ENCODE measurements around the gene MTM1. TPM values are rescaled to one million over a fixed set of nuclear protein-coding genes. Genes with fewer than 3 reads are reported as not detected.

MTM1 gene
- total RNA-seq, 1 donor = 9.8 TPM

DNA sequence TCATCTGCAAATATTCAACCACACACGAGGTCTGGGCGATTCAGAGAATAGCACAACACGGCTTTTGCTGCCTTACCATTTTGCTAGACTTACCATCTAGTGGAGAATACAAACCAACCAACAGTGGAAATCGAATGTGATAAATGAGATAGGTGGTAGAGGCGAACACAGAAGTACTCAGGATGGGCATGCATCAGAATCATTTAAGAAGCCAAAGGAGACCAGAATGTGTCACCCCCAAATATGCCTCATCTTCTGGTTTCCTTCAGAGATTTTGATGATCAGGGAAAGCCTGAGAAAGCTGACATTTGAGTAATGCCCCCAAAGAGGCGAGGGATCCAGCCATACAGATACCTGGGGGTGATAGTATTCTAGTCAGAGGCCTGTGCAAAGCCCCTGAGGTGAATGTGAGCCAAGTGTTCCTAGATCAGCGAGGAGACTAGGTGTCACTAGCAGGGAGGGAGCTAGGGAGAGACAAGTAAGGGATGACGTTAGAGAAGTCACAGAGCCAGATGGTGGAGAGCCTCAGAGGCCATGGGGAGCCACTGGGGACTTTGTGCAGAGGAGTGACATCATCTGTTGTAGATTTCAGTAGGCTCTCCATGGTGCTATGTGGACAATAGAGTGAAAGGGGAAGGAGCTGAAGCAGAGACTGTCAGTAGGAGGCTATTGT lies 126.5 kb downstream of the MTM1 start:
- Histone ChIP-seq H3K4me1 (ENCODE audit: insufficient read depth, low read length) (peaks cover 10% of the 10 kb centered on the region), H2AFZ (ENCODE audit: low read length) (no peak overlapping the region), H3K79me2 (ENCODE audit: insufficient read depth, low read length) (peaks cover 36% of the 10 kb centered on the region), H3K36me3 (ENCODE audit: insufficient read depth, low read length) (no peaks in the 10 kb centered on the region), H3K27me3 (ENCODE audit: insufficient read depth, low read length) (no peaks in the 10 kb centered on the region), H3K4me2 (ENCODE audit: insufficient read depth, low read length) (peak overlapping the region; percentile 85), H3K27ac (ENCODE audit: low read depth, low read length) (peak overlapping the region; percentile 90), H3K4me3 (ENCODE audit: insufficient read depth, low read length) (no peak overlapping the region), H3K9me3 (ENCODE audit: low read depth, low read length) (peaks cover 14% of the 10 kb centered on the region), H4K20me1 (ENCODE audit: insufficient read depth, low read length) (no peaks in the 10 kb centered on the region)
- TF ChIP-seq, protein P1, sequence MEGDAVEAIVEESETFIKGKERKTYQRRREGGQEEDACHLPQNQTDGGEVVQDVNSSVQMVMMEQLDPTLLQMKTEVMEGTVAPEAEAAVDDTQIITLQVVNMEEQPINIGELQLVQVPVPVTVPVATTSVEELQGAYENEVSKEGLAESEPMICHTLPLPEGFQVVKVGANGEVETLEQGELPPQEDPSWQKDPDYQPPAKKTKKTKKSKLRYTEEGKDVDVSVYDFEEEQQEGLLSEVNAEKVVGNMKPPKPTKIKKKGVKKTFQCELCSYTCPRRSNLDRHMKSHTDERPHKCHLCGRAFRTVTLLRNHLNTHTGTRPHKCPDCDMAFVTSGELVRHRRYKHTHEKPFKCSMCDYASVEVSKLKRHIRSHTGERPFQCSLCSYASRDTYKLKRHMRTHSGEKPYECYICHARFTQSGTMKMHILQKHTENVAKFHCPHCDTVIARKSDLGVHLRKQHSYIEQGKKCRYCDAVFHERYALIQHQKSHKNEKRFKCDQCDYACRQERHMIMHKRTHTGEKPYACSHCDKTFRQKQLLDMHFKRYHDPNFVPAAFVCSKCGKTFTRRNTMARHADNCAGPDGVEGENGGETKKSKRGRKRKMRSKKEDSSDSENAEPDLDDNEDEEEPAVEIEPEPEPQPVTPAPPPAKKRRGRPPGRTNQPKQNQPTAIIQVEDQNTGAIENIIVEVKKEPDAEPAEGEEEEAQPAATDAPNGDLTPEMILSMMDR (IDR thresholded peaks at IDR 0.05; ENCODE audit: extremely low read depth, low read depth, low read length) = no peak
- DNase-seq (ENCODE audit: insufficient read length, low spot score, missing footprints) = peak; percentile 60

DNA sequence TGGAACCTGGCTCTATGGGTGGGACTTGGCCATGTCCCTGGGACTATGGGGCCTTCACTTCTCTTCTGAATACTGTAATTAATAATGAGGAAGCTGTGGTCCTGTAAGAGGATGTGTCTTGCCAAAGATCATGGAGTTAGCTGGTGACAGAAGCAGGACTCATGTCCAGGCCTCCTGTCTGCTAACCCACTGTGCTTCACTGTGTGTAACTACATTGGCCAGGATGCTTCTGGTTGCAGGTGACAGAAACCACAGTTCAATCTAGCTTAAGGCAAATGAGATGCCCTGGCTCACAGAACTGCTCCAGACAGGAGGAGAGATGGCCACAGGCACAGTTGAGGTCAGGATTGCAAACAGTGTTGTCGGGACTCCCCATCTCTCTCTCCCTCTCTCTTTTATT lies 127.9 kb downstream of the MTM1 start:
- TF ChIP-seq, protein P1 (IDR thresholded peaks at IDR 0.05; ENCODE audit: extremely low read depth, low read depth, low read length) = no peak
- H3K79me2 ChIP-seq (ENCODE audit: insufficient read depth, low read length) = peaks cover 42% of the 10 kb centered on the region
- H3K27me3 ChIP-seq (ENCODE audit: insufficient read depth, low read length) = no peaks in the 10 kb centered on the region

GRCh38 chrX:150696866-150697265 lies 128.4 kb downstream of the MTM1 start:
- Histone ChIP-seq H3K4me1 (ENCODE audit: insufficient read depth, low read length) (peaks cover 9% of the 10 kb centered on the region), H4K20me1 (ENCODE audit: insufficient read depth, low read length) (no peaks in the 10 kb centered on the region), H2AFZ (ENCODE audit: low read length) (no peak overlapping the region), H3K79me2 (ENCODE audit: insufficient read depth, low read length) (peaks cover 45% of the 10 kb centered on the region), H3K27ac (ENCODE audit: low read depth, low read length) (no peak overlapping the region), H3K9me3 (ENCODE audit: low read depth, low read length) (peaks cover 1% of the 10 kb centered on the region), H3K4me2 (ENCODE audit: insufficient read depth, low read length) (no peak overlapping the region), H3K27me3 (ENCODE audit: insufficient read depth, low read length) (no peaks in the 10 kb centered on the region), H3K4me3 (ENCODE audit: insufficient read depth, low read length) (no peak overlapping the region), H3K36me3 (ENCODE audit: insufficient read depth, low read length) (peaks cover 3% of the 10 kb centered on the region)
- TF ChIP-seq, protein P1 (IDR thresholded peaks at IDR 0.05; ENCODE audit: extremely low read depth, low read depth, low read length) = no peak
- no peak for DNase-seq (ENCODE audit: insufficient read length, low spot score, missing footprints)

More for the DNA sequence above, 127.9 kb downstream of the MTM1 start:
- no peak overlapping the region for H2AFZ ChIP-seq (ENCODE audit: low read length)
- no peak overlapping the region for H3K4me3 ChIP-seq (ENCODE audit: insufficient read depth, low read length)
- peaks cover 9% of the 10 kb centered on the region for H3K4me1 ChIP-seq (ENCODE audit: insufficient read depth, low read length)
- H3K36me3 ChIP-seq (ENCODE audit: insufficient read depth, low read length) = no peaks in the 10 kb centered on the region
- no peak for DNase-seq (ENCODE audit: insufficient read length, low spot score, missing footprints)
- H4K20me1 ChIP-seq (ENCODE audit: insufficient read depth, low read length) = no peaks in the 10 kb centered on the region
- no peak overlapping the region for H3K4me2 ChIP-seq (ENCODE audit: insufficient read depth, low read length)
- no peak overlapping the region for H3K27ac ChIP-seq (ENCODE audit: low read depth, low read length)
- H3K9me3 ChIP-seq (ENCODE audit: low read depth, low read length) = peaks cover 4% of the 10 kb centered on the region

DNA sequence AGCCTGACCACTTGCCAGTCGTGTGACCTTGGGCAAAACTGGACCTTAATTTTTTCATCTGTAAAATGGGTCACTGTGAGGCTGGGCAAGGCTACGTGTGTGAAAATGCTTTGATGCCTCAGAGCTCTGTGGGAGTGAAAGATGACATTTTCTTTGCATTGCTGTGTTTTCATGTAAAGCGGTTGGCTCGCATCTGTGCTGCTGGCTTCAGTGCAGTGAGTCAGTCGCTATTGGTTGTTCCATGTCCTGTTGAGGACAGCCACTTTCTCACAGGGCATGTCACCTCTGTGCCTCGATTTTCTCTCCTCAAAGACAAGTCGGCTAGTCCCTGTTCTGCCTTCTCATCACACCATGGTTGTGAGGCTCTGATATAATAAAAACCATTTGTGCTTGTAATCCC lies 129.2 kb downstream of the MTM1 start:
- Histone ChIP-seq H3K9me3 (ENCODE audit: low read depth, low read length) (no peaks in the 10 kb centered on the region), H3K27ac (ENCODE audit: low read depth, low read length) (no peak overlapping the region), H3K27me3 (ENCODE audit: insufficient read depth, low read length) (no peaks in the 10 kb centered on the region), H3K4me3 (ENCODE audit: insufficient read depth, low read length) (no peak overlapping the region), H4K20me1 (ENCODE audit: insufficient read depth, low read length) (no peaks in the 10 kb centered on the region), H3K79me2 (ENCODE audit: insufficient read depth, low read length) (peaks cover 45% of the 10 kb centered on the region), H3K4me1 (ENCODE audit: insufficient read depth, low read length) (peaks cover 9% of the 10 kb centered on the region), H2AFZ (ENCODE audit: low read length) (no peak overlapping the region), H3K36me3 (ENCODE audit: insufficient read depth, low read length) (peaks cover 3% of the 10 kb centered on the region), H3K4me2 (ENCODE audit: insufficient read depth, low read length) (no peak overlapping the region)
- TF ChIP-seq, protein P1 (IDR thresholded peaks at IDR 0.05; ENCODE audit: extremely low read depth, low read depth, low read length) = no peak
- no peak for DNase-seq (ENCODE audit: insufficient read length, low spot score, missing footprints)
